Fibroblast of skin of left quadriceps (primary cell): ENCODE results near the gene SIGMAR1.
A peak's percentile ranks its signal among the peaks of the same experiment; 100 is the strongest.

Experiments
- DNase-seq, 2 experiments: peaks; one replicate each; pipeline ENCODE4 v3.0.0-alpha.2; 2013; ENCODE audit warnings: low read depth in 2 of 2

Gene SIGMAR1

DNA sequence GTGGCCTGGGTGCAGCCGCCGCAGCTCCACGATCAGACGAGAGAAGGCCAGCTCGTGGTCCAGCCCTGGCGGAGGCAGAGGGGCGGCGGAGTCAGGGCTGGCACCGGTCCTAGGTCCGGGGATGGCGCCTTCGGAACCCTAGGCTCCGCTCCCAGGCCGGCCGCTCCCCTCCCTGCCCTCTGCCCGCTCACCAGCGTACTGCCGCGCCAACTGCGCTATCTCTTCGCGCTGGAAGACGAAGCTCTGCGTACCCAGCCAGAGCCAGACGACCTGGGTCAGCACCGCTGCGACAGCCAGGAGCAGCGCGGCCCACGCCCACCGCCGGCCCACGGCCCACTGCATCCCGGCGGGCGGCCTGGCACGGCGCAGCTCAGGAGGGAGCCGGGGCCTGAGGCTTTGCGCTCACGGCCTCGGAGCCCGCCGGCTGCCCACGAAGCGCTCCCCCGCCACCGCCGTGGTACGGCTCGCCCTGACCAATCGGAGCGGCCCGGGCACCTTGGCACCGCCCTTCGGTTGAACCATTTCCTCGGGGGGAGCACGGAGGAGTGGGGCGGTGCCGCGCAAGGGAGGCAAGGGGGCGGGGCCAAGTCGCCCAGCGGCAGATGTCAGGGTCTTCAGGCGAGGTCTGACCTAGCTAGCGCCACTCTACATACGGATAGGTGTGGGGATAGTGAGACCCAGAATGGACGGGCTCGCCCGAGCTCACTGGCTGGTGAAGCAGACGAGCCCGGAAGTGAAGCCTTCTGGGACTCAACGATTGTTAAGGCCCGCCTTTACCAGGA lies at the start of gene SIGMAR1:
TSS of gene SIGMAR1 (minus strand) at position 432 of the 782 bp plus-strand sequence. CDS start at position 342, 90 bp downstream.
- peak; percentile 86 to 89 for DNase-seq

DNA sequence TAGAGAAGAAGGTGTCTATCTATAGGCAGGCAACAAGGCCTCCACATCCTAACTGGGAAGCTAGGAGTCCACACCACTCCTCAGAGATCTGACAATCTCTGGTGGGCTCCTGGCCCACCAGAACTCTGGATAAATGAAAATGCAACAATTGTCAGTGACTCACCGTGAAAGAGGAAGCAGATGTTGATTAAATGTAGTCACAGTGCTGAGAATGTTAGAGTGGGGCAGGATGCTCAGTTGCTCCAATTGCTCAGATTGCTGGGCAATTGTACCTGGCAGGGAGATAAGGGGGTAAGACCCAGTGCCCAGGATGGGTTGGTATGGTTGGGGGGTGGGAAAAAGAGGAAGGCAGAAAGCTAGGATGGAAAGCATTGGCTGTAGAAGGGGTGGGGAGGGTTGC lies 49.1 kb upstream of the SIGMAR1 start:
- no peak for DNase-seq

DNA sequence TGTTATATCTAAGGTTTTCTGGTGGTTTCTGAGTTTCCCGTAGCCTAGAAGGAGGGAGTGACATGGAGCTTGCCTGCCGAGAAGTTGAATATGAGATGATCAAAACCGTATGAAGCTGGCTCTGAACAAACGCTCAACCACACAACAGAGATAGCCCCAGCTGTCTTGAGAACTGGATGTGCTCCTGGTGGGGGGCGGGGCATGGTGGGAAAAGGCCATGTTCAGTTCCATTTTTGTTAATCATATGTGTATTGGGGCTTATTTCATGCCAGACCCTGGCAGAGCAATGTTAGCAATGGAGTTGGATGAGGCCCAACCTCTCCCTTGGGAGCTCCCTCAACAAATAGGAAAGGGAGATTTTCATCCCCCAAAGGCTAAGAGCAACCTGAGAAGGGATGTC lies 48.6 kb upstream of the SIGMAR1 start:
- no peak for DNase-seq

DNA sequence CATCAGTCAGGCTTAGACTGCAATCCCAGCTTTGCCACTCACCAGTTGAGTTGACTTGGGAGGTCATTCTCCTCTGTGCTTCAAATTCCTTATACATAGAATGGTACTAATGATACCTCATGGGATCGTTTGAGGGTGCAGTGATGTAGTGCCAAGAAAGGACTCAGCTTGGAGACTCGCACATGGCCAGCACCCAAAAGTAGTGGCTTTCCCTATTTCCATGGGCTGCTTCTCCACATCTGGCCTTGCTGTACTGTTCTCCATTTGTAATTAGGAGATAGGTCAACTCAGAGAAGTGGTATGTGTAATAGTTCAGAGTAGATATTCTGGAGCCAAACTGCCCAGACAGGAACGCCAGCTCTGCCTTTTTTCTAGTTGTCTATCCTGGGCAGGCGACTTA lies 48.0 kb upstream of the SIGMAR1 start:
- no peak for DNase-seq

DNA sequence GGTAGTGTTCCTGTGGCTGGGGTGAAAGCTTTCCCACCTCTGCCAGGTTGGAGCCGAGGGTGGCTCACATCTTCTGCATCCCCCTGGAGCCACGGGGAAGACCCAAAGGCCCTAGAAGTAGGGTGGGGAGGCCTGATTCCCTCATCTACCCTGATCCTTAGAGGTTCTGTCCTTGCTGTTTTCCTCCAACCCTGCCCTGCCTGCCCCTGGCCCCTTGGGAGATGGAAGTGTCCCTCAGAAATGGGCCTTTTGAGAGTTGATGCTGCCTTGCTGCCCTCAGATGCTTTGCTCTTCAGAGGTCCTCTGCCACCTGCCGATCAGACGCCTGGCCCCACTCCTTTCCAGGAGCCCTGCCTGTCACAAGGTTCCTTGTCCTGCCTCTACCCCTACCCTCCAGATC lies 47.2 kb upstream of the SIGMAR1 start:
- DNase-seq: no peak

DNA sequence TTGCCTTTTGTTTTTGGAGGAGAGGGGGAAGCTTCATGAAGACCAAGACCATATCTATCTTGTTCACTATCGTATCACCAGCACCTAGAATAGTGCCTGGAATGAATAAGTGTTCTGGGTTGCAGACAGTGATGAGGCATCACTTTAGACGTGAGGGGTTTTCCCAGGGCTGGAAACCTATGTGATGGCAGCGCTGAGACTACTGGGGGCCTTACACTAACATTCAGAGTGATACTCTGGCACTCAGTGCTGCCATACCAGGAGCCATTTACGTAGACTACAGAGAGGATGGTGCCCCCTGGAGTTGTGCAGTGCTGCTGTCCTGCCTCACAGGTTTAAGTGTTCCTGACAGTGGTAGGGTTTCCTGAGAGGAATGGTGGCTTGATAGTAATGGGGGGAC lies 46.6 kb upstream of the SIGMAR1 start:
- no peak for DNase-seq

DNA sequence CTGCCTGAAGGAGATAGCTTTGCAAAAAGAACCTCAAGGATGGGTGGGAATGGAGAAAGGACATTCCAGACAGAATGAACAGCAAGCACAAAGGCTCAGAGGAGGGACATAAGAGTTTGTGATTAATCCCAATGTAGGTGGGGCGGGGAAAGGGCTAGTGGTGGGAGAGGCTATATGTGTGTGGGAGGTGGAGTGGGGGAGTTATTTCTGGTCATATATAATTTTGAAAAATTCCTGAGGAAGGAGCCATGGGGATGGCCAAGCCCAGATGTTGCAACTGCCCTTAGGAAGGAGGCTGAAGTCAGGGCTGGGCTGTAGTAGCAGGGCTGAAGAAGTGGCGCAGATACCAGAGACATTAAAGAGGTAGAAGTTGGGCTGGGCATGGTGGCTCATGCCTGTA lies 38.3 kb upstream of the SIGMAR1 start:
- DNase-seq: no peak

DNA sequence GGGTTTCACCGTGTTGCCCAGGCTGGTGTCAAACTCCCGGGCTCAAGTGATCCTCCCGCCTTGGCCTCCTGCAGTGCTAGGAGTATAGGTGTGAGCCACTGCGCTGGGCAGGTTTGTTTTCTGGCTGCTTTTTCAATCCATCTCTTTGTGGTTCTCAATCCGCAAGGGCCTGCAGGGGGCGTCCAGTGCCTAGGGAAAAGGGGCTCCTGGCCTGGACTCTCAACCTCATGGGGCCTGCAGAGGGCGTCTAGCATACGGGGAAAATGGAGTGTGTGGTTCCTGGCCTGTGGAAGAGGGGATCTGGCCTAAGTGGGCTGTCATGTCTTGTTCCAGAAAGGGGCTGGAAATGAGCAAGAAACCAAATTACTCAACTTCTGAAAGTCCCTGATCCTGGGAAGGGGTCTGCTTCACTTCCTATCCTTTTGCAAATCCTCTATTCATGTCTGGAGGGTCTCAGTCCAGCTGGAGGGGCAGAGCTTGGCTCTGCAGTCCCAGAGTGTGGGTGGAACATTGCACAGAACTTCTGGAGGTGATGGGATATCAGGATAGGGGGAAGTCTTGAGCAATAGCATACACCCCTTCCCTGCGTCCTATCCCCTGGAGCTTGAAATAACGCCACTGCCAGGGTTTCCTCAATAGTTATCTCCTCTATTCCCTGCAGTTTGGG lies 37.6 kb upstream of the SIGMAR1 start:
- peak in 1 of 2 experiments; percentile 37 for DNase-seq

DNA sequence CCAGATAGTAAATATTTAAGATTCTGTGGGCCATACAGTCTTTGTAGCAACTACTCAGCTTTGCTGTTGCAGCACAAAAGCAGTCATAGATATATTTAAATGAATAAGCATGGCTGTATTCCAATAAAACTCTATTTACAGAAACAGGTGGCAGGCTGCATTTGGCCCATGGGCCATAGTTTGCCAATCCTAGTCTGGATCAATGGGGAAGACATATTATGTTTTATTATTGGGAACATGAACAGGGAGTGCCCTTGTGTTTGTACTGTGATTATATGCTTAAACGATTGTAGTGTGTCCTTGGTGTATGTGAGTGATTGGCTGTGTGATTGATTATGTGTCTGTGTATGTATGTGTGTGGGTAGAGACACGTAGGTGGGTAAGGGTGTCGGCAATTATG lies 36.9 kb upstream of the SIGMAR1 start:
- DNase-seq: no peak

DNA sequence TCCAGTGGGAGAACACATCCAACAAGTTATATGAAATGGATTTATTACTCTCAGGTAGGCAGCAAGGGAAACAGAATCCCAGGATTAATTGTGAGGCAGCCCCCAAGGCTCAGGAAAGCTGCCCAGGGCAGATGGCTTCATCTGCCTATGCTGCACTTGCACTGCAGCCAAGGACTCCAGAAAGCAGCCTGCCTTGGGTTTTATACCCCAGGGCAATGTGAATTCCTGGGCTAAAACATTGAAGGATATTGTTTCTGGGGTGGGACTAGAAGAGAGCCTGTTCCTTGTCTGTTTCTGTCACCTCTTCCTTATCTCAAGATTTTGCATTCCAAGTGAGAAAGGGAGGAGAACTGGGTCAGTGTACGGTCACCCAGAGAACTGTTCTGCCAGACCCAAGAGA lies 33.7 kb upstream of the SIGMAR1 start:
- no peak for DNase-seq

DNA sequence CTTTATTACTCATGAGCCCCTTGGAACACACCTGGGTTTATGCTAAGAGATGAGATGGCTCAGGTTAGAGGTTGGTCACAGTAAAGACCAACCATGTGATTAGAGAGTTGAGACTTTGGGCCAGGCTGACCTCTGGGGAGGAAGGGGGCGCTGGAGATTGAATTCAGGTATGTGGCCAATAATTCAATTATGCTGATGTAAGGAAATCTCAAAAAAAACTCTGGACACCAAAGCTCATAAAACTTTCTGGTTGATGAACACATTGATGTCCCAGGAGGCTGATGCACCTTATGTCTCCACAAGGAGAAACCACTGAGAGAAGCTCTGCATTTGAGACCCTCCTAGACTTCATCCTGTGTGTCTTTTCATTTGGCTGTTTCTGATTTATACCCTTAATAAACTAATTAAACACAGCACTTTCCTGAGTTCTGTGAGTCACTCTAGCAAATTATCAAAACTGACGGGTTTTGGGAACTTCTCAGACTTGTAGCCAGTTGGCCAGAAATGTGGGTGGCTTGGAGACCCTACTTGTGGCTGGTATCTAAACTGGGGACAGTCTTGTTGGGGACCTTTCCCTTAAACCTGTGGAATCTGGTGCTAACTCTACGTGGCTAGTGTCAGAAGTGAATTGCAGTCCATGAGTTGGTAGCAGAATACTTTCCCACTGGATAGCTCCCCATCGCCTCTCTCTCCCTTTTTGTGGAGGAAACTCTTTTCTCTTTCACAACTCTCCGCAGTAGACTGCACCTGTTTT lies 32.4 kb upstream of the SIGMAR1 start:
- DNase-seq: no peak

DNA sequence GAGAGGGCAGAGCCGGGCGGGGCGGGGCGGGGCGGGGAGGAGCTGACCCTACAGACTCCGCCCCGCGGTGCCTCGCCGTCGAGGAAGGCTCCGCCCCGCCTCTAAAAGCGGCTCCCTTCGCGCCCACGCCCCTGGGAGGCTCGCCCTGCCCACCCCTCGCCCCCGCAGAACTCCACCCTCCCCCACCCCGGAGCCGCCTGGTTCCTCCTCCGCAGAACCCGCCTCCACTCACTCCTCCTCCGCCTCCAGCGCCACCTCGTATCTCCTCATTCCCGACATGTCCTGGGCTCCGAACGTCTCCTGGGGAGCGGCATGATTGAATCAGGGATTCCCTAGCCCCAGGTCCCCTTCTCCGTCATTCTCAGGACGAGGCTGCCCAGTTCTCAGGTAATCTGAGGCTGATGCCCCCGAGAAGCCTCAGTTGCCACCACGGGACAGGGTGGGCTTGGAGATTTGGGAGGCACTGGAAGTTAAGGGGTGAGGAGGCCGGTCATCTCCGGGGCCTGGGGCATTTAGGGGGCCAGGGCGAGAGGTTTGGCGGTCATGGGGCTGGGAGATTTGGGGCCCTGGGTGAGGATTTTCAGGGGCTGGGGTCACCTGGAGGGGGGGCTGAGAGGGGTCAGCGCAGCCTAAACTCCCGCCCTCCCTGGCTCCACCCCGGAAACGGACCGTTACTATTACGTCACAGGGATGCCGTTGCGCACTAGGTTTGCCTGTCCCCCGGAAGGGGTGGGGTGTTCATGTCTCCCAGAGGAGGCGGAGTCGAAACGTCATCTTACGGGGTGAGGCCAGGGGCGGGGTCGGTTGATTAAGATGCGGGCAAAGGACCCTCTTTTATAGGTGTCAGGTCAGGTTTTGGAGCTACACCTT lies 28.0 kb upstream of the SIGMAR1 start:
- DNase-seq: peak; percentile 87

DNA sequence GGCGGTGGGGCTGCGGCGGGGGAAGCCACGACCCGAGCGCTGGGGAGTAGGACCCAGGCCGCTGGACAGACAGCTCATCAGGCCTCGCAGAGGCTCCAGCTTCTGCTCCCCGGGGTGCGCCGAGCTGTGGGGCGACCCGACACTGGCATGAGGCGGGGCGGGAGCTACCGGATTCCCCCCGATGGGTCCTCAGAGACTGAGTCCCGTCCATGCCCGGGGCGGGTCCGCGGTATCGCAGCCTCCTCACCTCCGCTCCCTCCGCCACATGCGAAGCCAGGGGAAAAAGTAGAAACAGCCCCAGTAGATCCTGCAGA lies 27.4 kb upstream of the SIGMAR1 start:
- no peak for DNase-seq

DNA sequence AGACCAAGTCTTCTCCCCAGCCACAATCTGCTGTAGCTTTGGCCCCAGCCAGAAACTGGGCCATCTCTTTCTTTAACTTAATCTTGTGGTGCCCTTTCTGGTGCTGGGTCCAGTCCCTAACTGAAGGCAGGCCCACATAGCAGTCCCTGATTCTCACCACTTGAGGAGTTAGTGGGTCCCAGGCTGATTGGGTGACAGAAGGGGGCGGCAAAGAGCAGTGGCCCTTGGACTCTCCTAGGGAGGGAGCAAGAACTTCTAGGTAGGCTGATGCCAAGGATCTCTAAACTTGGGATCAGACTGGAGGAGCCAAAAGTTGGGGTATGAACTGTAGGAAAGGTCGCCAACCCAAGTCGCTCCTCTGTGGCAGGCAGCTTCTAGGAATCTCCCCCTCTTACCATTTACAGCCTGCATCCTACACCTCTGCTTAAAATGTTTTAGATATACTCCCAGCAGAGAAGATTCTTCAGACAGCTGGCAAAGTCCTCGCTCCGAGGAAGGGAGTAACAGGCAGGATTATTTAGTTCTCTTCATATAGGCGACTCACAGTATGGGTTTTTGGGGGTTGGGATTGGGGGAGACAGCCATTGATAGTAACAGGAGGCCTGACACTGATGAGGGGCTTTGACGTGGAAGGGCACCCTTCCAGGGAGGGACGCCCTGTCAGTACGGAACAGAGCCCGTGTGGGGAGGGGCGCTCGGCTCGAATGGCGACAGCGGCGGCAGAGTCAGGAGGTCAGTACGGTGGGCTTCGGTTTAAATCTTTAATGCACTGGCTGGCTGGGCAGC lies 26.9 kb upstream of the SIGMAR1 start:
- peak in 1 of 2 experiments; percentile 29 for DNase-seq

DNA sequence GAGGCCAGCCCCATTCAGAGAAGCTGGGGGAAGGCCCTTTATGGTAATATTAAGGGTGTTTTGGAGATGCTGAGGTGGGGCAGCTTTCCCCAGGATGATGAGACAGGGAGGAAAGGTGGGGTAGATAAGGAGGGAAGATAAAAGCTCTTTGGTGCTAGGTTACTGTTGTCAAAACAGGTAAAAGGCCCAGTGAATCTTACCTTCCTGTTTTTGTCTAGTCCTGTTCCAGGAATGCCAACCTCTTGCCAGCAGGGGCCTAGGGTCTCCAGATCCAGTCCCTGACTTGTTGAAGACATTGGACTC lies 25.7 kb upstream of the SIGMAR1 start:
- no peak for DNase-seq

DNA sequence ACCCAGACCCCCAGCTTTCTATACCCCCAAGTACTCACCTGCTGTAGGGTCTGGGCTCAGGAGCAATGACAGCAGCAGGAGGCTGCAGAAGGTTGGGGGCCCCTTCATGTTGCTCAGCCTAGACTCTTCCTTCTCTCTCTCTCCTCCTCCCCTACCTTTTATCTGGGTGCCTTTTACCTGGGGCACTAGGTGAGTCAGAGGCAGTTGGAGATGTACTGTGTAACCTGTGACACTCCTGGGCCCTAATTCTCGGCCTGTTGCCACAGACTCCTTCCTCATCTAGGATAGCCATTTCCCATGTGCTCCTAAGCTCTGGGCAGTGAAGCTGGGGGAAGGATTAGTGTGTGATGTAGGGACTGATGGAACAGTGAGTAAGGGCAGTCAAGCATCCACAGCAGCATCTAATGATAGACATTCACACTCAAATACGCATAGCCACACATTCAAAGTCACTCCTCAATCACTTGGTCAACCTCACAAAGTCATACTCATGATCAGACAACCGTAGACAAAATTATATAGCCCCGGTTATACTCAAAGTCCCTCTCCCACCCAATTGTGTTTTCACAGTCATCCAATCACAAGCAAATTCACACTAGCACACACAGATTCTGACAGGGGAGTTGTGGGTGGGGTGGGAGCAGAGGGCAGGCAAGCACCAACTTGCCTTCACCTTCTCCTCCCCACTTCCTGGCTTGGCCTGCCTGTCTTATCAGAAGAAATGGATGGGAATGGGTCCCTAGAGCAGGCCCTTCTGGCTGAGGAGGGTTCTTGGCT lies 25.1 kb upstream of the SIGMAR1 start, which contains the start of gene CCL27:
TSS of gene CCL27 (minus strand) at position 132 of the 777 bp plus-strand sequence. CDS start at position 108, 24 bp downstream.
- DNase-seq: no peak

DNA sequence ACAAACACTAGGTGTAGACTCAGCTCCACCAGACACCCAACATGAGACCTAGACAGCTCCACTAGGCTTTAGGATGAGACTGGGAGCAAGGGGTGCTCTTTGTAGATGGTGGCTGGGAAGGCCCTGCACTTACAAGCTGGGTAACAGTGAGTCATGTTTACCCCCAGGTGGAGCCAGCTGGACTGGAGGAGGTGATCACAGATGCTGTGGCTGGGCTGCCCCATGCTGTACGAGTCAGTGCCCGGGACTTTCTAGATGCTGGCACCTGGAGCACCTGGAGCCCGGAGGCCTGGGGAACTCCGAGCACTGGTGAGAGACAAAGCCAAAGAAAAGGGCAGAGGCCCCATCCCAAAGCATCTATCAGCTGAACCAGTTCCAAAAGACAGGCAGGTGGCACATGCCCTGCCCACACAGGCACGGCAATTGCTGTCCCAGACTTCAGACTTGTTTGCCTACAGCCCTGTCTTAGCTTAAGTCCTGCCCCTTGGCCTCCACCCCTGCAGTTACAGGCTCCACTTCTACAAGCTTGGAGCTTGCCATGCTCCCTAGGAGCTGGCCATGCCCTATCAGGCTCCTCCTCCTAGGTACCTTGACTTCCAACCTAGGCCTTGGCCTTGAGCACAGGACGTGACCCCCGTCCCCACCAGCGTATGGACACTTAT lies 22.1 kb upstream of the SIGMAR1 start:
- DNase-seq: no peak

DNA sequence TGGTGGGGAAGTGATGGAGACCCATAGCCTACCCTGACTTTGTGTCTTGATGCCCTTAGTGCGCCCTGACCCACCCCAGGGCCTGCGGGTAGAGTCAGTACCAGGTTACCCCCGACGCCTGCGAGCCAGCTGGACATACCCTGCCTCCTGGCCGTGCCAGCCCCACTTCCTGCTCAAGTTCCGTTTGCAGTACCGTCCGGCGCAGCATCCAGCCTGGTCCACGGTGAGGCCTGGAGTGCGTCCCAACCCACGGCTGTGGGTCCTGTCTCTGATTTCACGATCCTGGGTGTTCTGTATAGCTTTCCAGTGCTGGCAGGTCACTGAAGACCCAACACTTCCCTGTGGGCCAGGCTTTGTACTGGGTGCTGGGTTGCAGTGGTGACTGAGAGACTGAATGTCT lies 20.9 kb upstream of the SIGMAR1 start:
- DNase-seq: no peak

DNA sequence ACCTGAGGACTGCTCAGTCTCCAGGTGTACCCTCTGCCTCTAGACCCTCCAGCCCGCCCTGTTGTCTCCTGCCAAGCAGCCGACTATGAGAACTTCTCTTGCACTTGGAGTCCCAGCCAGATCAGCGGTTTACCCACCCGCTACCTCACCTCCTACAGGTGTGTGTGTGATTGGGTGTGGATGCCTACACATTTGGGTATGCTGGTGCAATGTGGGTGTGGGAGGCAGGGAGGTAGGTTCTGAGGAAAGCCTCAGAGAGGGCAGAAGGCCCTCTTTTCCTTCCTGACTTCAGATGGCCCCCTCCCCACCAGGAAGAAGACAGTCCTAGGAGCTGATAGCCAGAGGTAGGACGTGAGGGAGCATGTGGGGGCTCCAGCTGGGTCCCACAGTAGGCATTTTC lies 19.4 kb upstream of the SIGMAR1 start:
- DNase-seq: no peak

DNA sequence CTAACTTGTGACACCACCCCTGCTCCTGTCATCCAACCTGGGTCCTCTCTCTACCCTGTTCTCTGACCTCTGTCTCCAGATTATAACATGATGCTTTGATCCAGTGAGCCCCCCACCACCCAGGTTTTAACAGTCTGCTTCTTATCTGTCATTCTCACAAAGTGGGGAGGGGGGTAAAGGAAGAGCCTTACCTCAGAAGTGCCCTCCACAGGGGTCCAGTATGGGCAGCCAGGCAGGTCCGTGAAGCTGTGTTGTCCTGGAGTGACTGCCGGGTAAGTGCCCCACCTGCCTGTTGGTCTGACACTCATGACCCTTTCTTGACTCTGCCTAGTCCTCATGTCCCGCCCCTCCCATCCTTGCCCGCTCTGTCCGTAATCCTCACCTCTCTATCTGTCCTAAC lies 17.8 kb upstream of the SIGMAR1 start:
- no peak for DNase-seq
